K562 (cell line): ENCODE data around the gene CACNB2. TPM values are rescaled to one million over a fixed set of nuclear protein-coding genes. Genes with fewer than 3 reads are reported as not detected.

Source experiments
- ATAC-seq: fragments of 200-7000 bp; cut with Tn5 transposase; 3 replicates; pipeline ENCODE4 v1.9.1; 2020; ENCODE audit warnings: moderate library complexity
- BruUV-seq: library from RNA; stranded (reverse); fragments of 400-500 nt; replicated peaks from 2 replicates; lab custom pipeline; 2021; lab: Mats Ljungman, UMichigan
- CTCF ChIA-PET: fragments of 300-600 bp; formaldehyde crosslinking; extraction: SDS; loops from one replicate; lab custom pipeline; 2021; ENCODE audit warnings: low intra/inter-chr PET ratio; lab: Yijun Ruan, JAX
- POLR2A ChIA-PET: fragments of 300-600, 350-650 bp; sonication (Branson Sonifier 250); formaldehyde crosslinking; extraction: SDS; loops from one replicate; lab custom pipeline; 2021; ENCODE audit warnings: antibody characterized with exemption, inconsistent platforms; lab: Yijun Ruan, JAX
- DNase-seq, 4 experiments: peaks; one replicate each; pipeline versions ENCODE4 v3.0.0 to v3.0.0-alpha.2; 2011 to 2018; ENCODE audit warnings: low spot score in 3 of 4, mixed read lengths in 3 of 4; ENCODE audit errors: extremely low read depth in 1 of 4
- FAIRE-seq: peaks from 2 replicates; lab custom pipeline; 2011; peaks lifted over from hg19 to GRCh38; lab: Jason Lieb, UNC
- H2AFZ ChIP-seq: 2 replicates; pipeline ENCODE4 v1.6.0; 2011; ENCODE audit warnings: low read depth, low read length, control low read depth, inconsistent platforms
- H3K27ac ChIP-seq: fragments of 200-600 bp; 3 replicates; pipeline ENCODE4 v1.8.0; 2011; ENCODE audit warnings: low read depth, mild to moderate bottlenecking, control low read depth, inconsistent platforms, low read length, moderate library complexity, mixed read lengths; ENCODE audit errors: extremely low read depth
- H3K27me3 ChIP-seq, 2 experiments: fragments of 300-600 bp in 1 of 2; 2 replicates in 1 of 2; 3 replicates in 1 of 2; pipeline versions ENCODE4 v1.6.0 to v1.8.0; 2011; ENCODE audit warnings: inconsistent platforms in 2 of 2, low read length in 2 of 2, mild to moderate bottlenecking in 1 of 2, mixed read lengths in 1 of 2, moderate library complexity in 1 of 2; ENCODE audit not compliant: control insufficient read depth in 2 of 2, insufficient read depth in 2 of 2
- H3K36me3 ChIP-seq: fragments of 300-600 bp; 3 replicates; pipeline ENCODE4 v1.8.0; 2011; ENCODE audit warnings: mild to moderate bottlenecking, low read length, inconsistent platforms; ENCODE audit not compliant: control insufficient read depth, insufficient read depth
- H3K4me1 ChIP-seq, 2 experiments: fragments of 200-600 bp in 1 of 2; replicated peaks in 1 of 2; 2 replicates in 1 of 2; 3 replicates in 1 of 2; pipeline versions ENCODE4 v1.5.1 to v1.8.0; 2011; ENCODE audit warnings: inconsistent platforms in 2 of 2, low read length in 2 of 2, mild to moderate bottlenecking in 1 of 2, mixed read lengths in 1 of 2, moderate library complexity in 1 of 2; ENCODE audit not compliant: control insufficient read depth in 2 of 2, insufficient read depth in 2 of 2
- H3K4me2 ChIP-seq: 2 replicates; pipeline ENCODE4 v1.6.1; 2011; ENCODE audit warnings: low read length, control low read depth, inconsistent platforms, mixed read lengths; ENCODE audit not compliant: insufficient read depth
- H3K4me3 ChIP-seq: fragments of 200-600 bp; sonication (generic), shearing (Covaris generic); 2 replicates; pipeline ENCODE4 v1.5.1; 2016; ENCODE audit warnings: control low read depth, inconsistent platforms
- H3K79me2 ChIP-seq: fragments of 200-600 bp; 3 replicates; pipeline ENCODE4 v1.8.0; 2011; ENCODE audit warnings: low read length, inconsistent platforms; ENCODE audit not compliant: control insufficient read depth, insufficient read depth
- H3K9ac ChIP-seq, 2 experiments: 2 replicates each; pipeline versions ENCODE4 v1.6.0 to v1.6.1; 2011; ENCODE audit warnings: low read depth in 2 of 2, low read length in 2 of 2, control low read depth in 1 of 2, inconsistent platforms in 1 of 2, mild to moderate bottlenecking in 1 of 2, mixed read lengths in 1 of 2; ENCODE audit not compliant: insufficient read depth in 1 of 2
- H3K9me1 ChIP-seq: one replicate; pipeline ENCODE4 v1.6.0; 2011; ENCODE audit warnings: inconsistent platforms, mild to moderate bottlenecking, low read length, moderate library complexity; ENCODE audit not compliant: control insufficient read depth, insufficient read depth
- H3K9me3 ChIP-seq: replicated peaks from 2 replicates; pipeline ENCODE4 v1.5.1; 2011; ENCODE audit warnings: low read depth, low read length, inconsistent platforms; ENCODE audit not compliant: control insufficient read depth, insufficient read depth
- H4K20me1 ChIP-seq: replicated peaks from 2 replicates; pipeline ENCODE4 v1.6.1; 2011; ENCODE audit warnings: low read length, inconsistent platforms, mixed read lengths; ENCODE audit not compliant: control insufficient read depth, insufficient read depth
- CBFA2T2 ChIP-seq: fragments of 450-650 bp; conservative IDR thresholded peaks from 2 replicates; pipeline ENCODE4 v1.6.1; 2017; ENCODE audit warnings: mild to moderate bottlenecking
- CXXC5 ChIP-seq: fragments of 250-450 bp; sonication (Bioruptor Pico); IDR thresholded peaks from 2 replicates; pipeline ENCODE4 v1.8.0; 2022; ENCODE audit warnings: inconsistent platforms, mild to moderate bottlenecking, moderate library complexity
- DDX20 ChIP-seq: fragments of 450-650 bp; IDR thresholded peaks from 2 replicates; pipeline ENCODE4 v1.6.1; 2016; ENCODE audit warnings: missing genetic modification characterization, low read depth, mild to moderate bottlenecking, missing compliant biosample characterization, moderate library complexity
- FUS ChIP-seq: fragments of 200-400 bp; formaldehyde crosslinking; optimal IDR thresholded peaks from 2 replicates; pipeline ENCODE3; 2017; ENCODE audit warnings: low read depth, low read length
- NCOA4 ChIP-seq: fragments of 450-650 bp; IDR thresholded peaks from 2 replicates; pipeline ENCODE4 v1.6.1; 2018; ENCODE audit warnings: mild to moderate bottlenecking; ENCODE audit not compliant: partially characterized antibody
- RBFOX2 ChIP-seq: fragments of 200-400 bp; formaldehyde crosslinking; IDR thresholded peaks from 2 replicates; pipeline ENCODE4 v1.6.1; 2017; ENCODE audit warnings: low read depth, mild to moderate bottlenecking, low read length, moderate library complexity
- SETDB1 ChIP-seq: IDR thresholded peaks from one replicate; pipeline ENCODE4 v1.6.1; 2012; ENCODE audit warnings: low read length, control low read depth, inconsistent platforms
- ZNF124 ChIP-seq: sonication (generic); formaldehyde crosslinking; IDR thresholded peaks from 2 replicates; pipeline ENCODE4 v1.8.1; 2022; ENCODE audit warnings: missing genetic modification reagents
- WGBS: fragments of 100-300 bp; shearing (Covaris generic); methylation state at CpG from one replicate; pipeline ENCODE4 v1.1.6; 2016; ENCODE audit warnings: low coverage, mixed read lengths; ENCODE audit not compliant: insufficient coverage; ENCODE audit errors: missing lambda C conversion rate; 5-methylcytosine and 5-hydroxymethylcytosine counted together
- in situ Hi-C: fragments of 300-500 bp; cut with MboI; formaldehyde crosslinking; loops from 4 replicates; pipeline ENCODE4 v1.15.0; 2018; ENCODE audit warnings: inconsistent platforms, mixed read lengths
- intact Hi-C: fragments of 100-400 bp; cut with micrococcal nuclease; formaldehyde crosslinking; loops from 2 replicates; pipeline ENCODE4 v1.14.2; 2022
- polyA plus RNA-seq, 8 experiments: library from polyadenylated mRNA; depleted of rRNA in 4 of 8; stranded (reverse) in 5 of 8; unstranded in 3 of 8; fragments of >200 nt; fragmentation: Nextera tagmentation in 2 of 8; fragmentation: Illumina TruSeq in 1 of 8; extraction: Ambion mirVana in 2 of 8; extraction: Trizol in 1 of 8; gene quantifications; 2 replicates each; pipeline versions ENCODE4 v1.2.1 to v1.2.3, GENCODE V29; 2011 to 2014; ENCODE audit warnings: inconsistent platforms in 1 of 8, missing spikeins in 1 of 8
- total RNA-seq, 7 experiments: library from RNA; depleted of rRNA in 6 of 7; stranded (reverse); fragments of >200 nt in 6 of 7; fragmentation: Illumina TruSeq in 2 of 7; extraction: Trizol in 2 of 7; gene quantifications; 2 replicates each; pipeline versions ENCODE4 v1.2.1 to v1.2.3, GENCODE V29; 2011 to 2021; ENCODE audit warnings: low replicate concordance in 1 of 7
- TF ChIP-seq, protein P1 (sequence below): fragments of 250-450 bp; sonication (Bioruptor Pico); IDR thresholded peaks from 2 replicates; pipeline ENCODE4 v1.8.0; 2021; ENCODE audit warnings: moderate library complexity, mild to moderate bottlenecking, inconsistent platforms
- TF ChIP-seq, protein P2 (sequence below): fragments of 450-650 bp; IDR thresholded peaks from 2 replicates; pipeline ENCODE4 v1.6.1; 2016

Gene CACNB2
- total and polyA plus RNA-seq, 9 of the 15 experiments (the other 6 are each of a cell fraction or from before 2014, with no cell fraction given): 1.8 to 2.2 TPM; not detected in 7

DNA sequence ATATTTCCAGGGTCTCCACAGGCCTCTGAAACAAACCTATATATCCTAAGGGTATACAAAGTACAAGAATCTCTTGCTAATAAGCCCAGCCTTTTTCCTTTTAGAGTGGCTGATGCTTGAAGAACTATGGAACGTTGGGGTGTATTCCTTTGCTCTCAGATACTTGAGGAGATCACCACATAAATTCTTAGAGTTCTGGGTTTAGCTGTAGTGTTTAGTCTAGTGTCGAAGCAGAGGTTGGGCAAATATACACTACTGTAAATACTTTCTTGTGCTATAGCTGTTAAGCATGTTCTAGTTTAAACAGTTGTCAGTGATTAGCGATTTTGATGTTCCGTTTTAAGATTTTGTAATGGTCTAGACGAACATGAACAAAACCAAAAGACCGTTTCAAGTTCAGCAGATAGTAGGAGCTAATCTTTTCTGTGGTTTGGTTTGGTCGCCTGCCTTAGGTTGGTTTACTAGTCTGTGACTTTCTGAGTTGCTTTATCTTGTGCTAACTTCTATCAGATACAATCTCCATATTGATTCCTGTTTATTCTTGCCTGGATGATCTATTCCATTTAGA, 281.6 kb downstream of the CACNB2 start:
- no TSS peak for BruUV-seq
- ChIA-PET CTCF (no interaction called here), POLR2A (interaction anchor here (0.9 kb wide), 1 partner anchor 20 kb away, joined by 3 read pairs; no protein-coding TSS in a partner anchor)
- in situ Hi-C loops (no loop called here), intact Hi-C loops (no loop called here)
- ATAC-seq (no peak), DNase-seq (no peak)
- Histone ChIP-seq H3K9ac (no peak overlapping the region), H4K20me1 (no peaks in the 10 kb centered on the region), H3K36me3 (no peaks in the 10 kb centered on the region), H2AFZ (no peak overlapping the region), H3K4me3 (no peak overlapping the region), H3K27ac (no peak overlapping the region), H3K4me1 (no peaks in the 10 kb centered on the region), H3K79me2 (no peaks in the 10 kb centered on the region), H3K9me3 (no peaks in the 10 kb centered on the region), H3K9me1 (no peaks in the 10 kb centered on the region), H3K27me3 (no peaks in the 10 kb centered on the region)
- 3% methylated on average over 7 of the region's 7 CpGs for WGBS
- TF ChIP-seq DDX20 (no peak), CBFA2T2 (no peak), CXXC5 (no peak), NCOA4 (no peak), SETDB1 (no peak), ZNF124 (CRISPR knock-in tag) (no peak), FUS (no peak), RBFOX2 (no peak)
- TF ChIP-seq, protein P1, sequence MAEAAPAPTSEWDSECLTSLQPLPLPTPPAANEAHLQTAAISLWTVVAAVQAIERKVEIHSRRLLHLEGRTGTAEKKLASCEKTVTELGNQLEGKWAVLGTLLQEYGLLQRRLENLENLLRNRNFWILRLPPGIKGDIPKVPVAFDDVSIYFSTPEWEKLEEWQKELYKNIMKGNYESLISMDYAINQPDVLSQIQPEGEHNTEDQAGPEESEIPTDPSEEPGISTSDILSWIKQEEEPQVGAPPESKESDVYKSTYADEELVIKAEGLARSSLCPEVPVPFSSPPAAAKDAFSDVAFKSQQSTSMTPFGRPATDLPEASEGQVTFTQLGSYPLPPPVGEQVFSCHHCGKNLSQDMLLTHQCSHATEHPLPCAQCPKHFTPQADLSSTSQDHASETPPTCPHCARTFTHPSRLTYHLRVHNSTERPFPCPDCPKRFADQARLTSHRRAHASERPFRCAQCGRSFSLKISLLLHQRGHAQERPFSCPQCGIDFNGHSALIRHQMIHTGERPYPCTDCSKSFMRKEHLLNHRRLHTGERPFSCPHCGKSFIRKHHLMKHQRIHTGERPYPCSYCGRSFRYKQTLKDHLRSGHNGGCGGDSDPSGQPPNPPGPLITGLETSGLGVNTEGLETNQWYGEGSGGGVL (CRISPR knock-in tag): no peak
- TF ChIP-seq, protein P2, sequence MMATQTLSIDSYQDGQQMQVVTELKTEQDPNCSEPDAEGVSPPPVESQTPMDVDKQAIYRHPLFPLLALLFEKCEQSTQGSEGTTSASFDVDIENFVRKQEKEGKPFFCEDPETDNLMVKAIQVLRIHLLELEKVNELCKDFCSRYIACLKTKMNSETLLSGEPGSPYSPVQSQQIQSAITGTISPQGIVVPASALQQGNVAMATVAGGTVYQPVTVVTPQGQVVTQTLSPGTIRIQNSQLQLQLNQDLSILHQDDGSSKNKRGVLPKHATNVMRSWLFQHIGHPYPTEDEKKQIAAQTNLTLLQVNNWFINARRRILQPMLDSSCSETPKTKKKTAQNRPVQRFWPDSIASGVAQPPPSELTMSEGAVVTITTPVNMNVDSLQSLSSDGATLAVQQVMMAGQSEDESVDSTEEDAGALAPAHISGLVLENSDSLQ: no peak
- TF ChIP-seq, all 486 proteins: peak for 0
- no peak for FAIRE-seq
- no peak overlapping the region for H3K4me2 ChIP-seq
